ENCODE measurements around the gene WIPF3. TPM values are rescaled to one million over a fixed set of nuclear protein-coding genes. Genes with fewer than 3 reads are reported as not detected.

Gene WIPF3
- total and polyA plus RNA-seq, 4 donors: 0.20 to 2.8 (median 0.29) TPM

DNA sequence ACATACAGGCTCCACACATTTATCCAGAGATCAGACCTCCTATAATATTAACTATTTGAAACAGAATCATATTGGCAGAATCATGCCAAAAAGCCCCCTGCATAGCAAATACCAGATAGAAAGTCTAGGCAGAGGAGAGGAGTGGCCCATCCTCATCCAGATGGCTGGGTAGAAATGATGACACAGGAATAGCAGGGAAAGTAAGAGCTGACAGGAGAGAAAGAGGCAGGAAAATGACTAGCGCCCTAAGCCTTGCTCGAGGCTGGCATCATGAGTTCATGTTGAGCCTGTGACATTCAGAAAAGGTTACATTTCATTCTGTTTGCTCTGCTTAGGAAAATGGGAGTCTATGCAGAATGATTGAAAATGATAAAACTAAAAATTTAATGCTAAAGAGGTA, 27.6 kb downstream of the WIPF3 start:
- ATAC-seq (ENCODE audit: insufficient read depth, low FRiP score): no peak

DNA sequence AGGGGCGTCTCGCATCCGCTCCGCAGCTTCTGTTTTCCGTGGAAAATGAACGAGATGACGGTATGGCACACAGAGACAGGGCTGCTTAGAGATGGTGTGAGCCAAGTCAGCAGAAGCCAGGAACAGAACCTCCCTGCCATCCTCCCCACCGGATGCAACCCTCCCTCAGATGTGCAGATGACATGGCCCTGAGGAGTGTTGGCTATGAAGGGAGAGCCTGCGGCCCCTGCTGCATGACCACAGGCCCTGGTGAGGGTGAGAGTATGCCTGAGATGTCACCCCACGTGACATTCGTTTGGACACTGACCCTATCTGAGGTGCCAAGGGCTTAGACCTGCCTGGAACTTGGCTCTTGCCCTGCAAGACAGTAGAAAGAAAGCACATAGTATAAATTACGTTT, 29.4 kb downstream of the WIPF3 start:
- ATAC-seq (ENCODE audit: insufficient read depth, low FRiP score) (no peak), DNase-seq (no peak)
- H3K9ac ChIP-seq (ENCODE audit: insufficient read depth in 1 of 2, low read length in 2 of 2): no peak overlapping the region
- peaks cover 0 to 3% (median under 1%) of the 10 kb centered on the region in 4 donors for H3K9me3 ChIP-seq (ENCODE audit: control insufficient read depth in 4 of 4, insufficient read depth in 3 of 4, low read length in 3 of 4)
- TF ChIP-seq, protein P1, sequence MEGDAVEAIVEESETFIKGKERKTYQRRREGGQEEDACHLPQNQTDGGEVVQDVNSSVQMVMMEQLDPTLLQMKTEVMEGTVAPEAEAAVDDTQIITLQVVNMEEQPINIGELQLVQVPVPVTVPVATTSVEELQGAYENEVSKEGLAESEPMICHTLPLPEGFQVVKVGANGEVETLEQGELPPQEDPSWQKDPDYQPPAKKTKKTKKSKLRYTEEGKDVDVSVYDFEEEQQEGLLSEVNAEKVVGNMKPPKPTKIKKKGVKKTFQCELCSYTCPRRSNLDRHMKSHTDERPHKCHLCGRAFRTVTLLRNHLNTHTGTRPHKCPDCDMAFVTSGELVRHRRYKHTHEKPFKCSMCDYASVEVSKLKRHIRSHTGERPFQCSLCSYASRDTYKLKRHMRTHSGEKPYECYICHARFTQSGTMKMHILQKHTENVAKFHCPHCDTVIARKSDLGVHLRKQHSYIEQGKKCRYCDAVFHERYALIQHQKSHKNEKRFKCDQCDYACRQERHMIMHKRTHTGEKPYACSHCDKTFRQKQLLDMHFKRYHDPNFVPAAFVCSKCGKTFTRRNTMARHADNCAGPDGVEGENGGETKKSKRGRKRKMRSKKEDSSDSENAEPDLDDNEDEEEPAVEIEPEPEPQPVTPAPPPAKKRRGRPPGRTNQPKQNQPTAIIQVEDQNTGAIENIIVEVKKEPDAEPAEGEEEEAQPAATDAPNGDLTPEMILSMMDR (IDR thresholded peaks at IDR 0.05; ENCODE audit: control extremely low read depth, extremely low read depth): no peak
- no peak overlapping the region for H3K27ac ChIP-seq (ENCODE audit: low read depth in 1 of 2, low read length in 1 of 2)
- no peak overlapping the region for H3K4me3 ChIP-seq
- H3K4me1 ChIP-seq (ENCODE audit: control insufficient read depth in 5 of 5, insufficient read depth in 5 of 5, low read length in 5 of 5): no peaks in the 10 kb centered on the region
- WGBS, 2 donors: 83 to 88% methylated on average over 12 of the region's 12 CpGs
- H3K36me3 ChIP-seq (ENCODE audit: control insufficient read depth in 4 of 4, insufficient read depth in 4 of 4, low read length in 4 of 4): no peaks in the 10 kb centered on the region
- H3K27me3 ChIP-seq (ENCODE audit: control insufficient read depth in 3 of 3, insufficient read depth in 3 of 3, low read length in 2 of 3): peaks cover 0 to 7% (median 0%) of the 10 kb centered on the region in 3 donors

More for the DNA sequence above, 27.6 kb downstream of the WIPF3 start:
- Histone ChIP-seq H3K4me1 (ENCODE audit: control insufficient read depth in 5 of 5, insufficient read depth in 5 of 5, low read length in 5 of 5) (no peaks in the 10 kb centered on the region), H3K9ac (ENCODE audit: insufficient read depth in 1 of 2, low read length in 2 of 2) (no peak overlapping the region), H3K9me3 (ENCODE audit: control insufficient read depth in 4 of 4, insufficient read depth in 3 of 4, low read length in 3 of 4) (peaks cover 0 to 3% (median under 1%) of the 10 kb centered on the region in 4 donors), H3K36me3 (ENCODE audit: control insufficient read depth in 4 of 4, insufficient read depth in 4 of 4, low read length in 4 of 4) (no peaks in the 10 kb centered on the region), H3K27me3 (ENCODE audit: control insufficient read depth in 3 of 3, insufficient read depth in 3 of 3, low read length in 2 of 3) (peaks cover 0 to 7% (median 0%) of the 10 kb centered on the region in 3 donors), H3K4me3 (no peak overlapping the region), H3K27ac (ENCODE audit: low read depth in 1 of 2, low read length in 1 of 2) (no peak overlapping the region)
- no peak for DNase-seq
- WGBS, 2 donors: 86 to 94% methylated on average over 2 of the region's 2 CpGs
- TF ChIP-seq, protein P1 (IDR thresholded peaks at IDR 0.05; ENCODE audit: control extremely low read depth, extremely low read depth): no peak

- H3K9me3 ChIP-seq (ENCODE audit: control insufficient read depth in 4 of 4, insufficient read depth in 3 of 4, low read length in 3 of 4): no peaks in the 10 kb centered on the region
- 63 to 78% methylated on average over 7 of the region's 7 CpGs for WGBS, 2 donors
- peaks cover 0 to 4% (median 0%) of the 10 kb centered on the region in 5 donors for H3K4me1 ChIP-seq (ENCODE audit: control insufficient read depth in 5 of 5, insufficient read depth in 5 of 5, low read length in 5 of 5)
- no peaks in the 10 kb centered on the region for H3K36me3 ChIP-seq (ENCODE audit: control insufficient read depth in 4 of 4, insufficient read depth in 4 of 4, low read length in 4 of 4)
- H3K9ac ChIP-seq (ENCODE audit: insufficient read depth in 1 of 2, low read length in 2 of 2): no peak overlapping the region
- TF ChIP-seq, protein P1 (IDR thresholded peaks at IDR 0.05; ENCODE audit: control extremely low read depth, extremely low read depth): no peak
- peaks cover 0 to 8% (median 0%) of the 10 kb centered on the region in 3 donors for H3K27me3 ChIP-seq (ENCODE audit: control insufficient read depth in 3 of 3, insufficient read depth in 3 of 3, low read length in 2 of 3)
- no peak overlapping the region for H3K4me3 ChIP-seq
- DNase-seq: peak; percentile 22 to 41 (median 26)
- H3K27ac ChIP-seq (ENCODE audit: low read depth in 1 of 2, low read length in 1 of 2): no peak overlapping the region
- no peak for ATAC-seq (ENCODE audit: insufficient read depth, low FRiP score)
These were observed 33.0 kb downstream of the WIPF3 start for GRCh38 chr7:29839302-29839701.

DNA sequence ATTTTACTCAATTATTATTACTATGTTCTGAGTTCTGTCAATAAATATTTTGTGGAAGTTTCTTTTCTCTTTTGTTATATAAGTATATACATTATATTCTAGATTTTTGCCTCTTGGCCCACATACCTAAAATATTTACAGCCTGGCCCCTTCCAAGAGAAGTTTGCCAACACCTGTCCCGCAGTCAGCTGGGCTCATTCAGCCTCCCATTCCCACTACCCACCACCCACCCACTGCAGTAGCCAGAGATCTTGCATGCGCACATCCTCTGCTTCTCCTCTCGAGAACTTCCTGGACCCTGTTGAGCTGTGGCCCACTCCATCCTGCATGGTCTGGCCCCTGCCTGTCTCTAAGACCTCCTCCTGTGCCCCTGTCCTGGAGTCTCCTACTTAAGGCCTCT, 33.6 kb downstream of the WIPF3 start:
- Histone ChIP-seq H3K27me3 (ENCODE audit: control insufficient read depth in 3 of 3, insufficient read depth in 3 of 3, low read length in 2 of 3) (peaks cover 0 to 14% (median 3%) of the 10 kb centered on the region in 3 donors), H3K36me3 (ENCODE audit: control insufficient read depth in 4 of 4, insufficient read depth in 4 of 4, low read length in 4 of 4) (no peaks in the 10 kb centered on the region), H3K9me3 (ENCODE audit: control insufficient read depth in 4 of 4, insufficient read depth in 3 of 4, low read length in 3 of 4) (no peaks in the 10 kb centered on the region), H3K4me1 (ENCODE audit: control insufficient read depth in 5 of 5, insufficient read depth in 5 of 5, low read length in 5 of 5) (peaks cover 0 to 4% (median 0%) of the 10 kb centered on the region in 5 donors), H3K27ac (ENCODE audit: low read depth in 1 of 2, low read length in 1 of 2) (no peak overlapping the region), H3K4me3 (no peak overlapping the region), H3K9ac (ENCODE audit: insufficient read depth in 1 of 2, low read length in 2 of 2) (no peak overlapping the region)
- TF ChIP-seq, protein P1 (IDR thresholded peaks at IDR 0.05; ENCODE audit: control extremely low read depth, extremely low read depth): no peak
- DNase-seq: no peak
- ATAC-seq (ENCODE audit: insufficient read depth, low FRiP score): no peak
- WGBS, 2 donors: 82 to 88% methylated on average over 3 of the region's 3 CpGs
